Activated CD4-positive, alpha-beta T cell treated with anti-CD3 and anti-CD28 coated beads for 36 hours (primary cell): ENCODE results near the gene NUP54. TPM values are rescaled to one million over a fixed set of nuclear protein-coding genes. Genes with fewer than 3 reads are reported as not detected.

Experiments
- ATAC-seq: fragments of 200-7000 bp; cut with Tn5 transposase; one replicate; pipeline ENCODE4 v1.10.0; 2021; ENCODE audit warnings: mild to moderate bottlenecking, moderate library complexity
- CTCF ChIA-PET: fragments of 350-600 bp; sonication (Branson Sonifier 250); formaldehyde crosslinking; loops from one replicate; lab custom pipeline; 2021; ENCODE audit warnings: antibody characterized with exemption; lab: Charles Lee
- POLR2A ChIA-PET: fragments of 350-600 bp; sonication (Branson Sonifier 250); formaldehyde crosslinking; loops from one replicate; lab custom pipeline; 2021; ENCODE audit warnings: antibody characterized with exemption, inconsistent platforms; lab: Charles Lee
- DNase-seq: peaks from one replicate; pipeline ENCODE4 v3.0.0-alpha.2; 2020
- H3K27ac Mint-ChIP-seq: one replicate; pipeline ENCODE4 v1.8.0; 2021; ENCODE audit warnings: mixed read lengths
- H3K27me3 Mint-ChIP-seq: one replicate; pipeline ENCODE4 v1.8.0; 2021; ENCODE audit warnings: mixed read lengths
- H3K36me3 Mint-ChIP-seq: one replicate; pipeline ENCODE4 v1.8.0; 2021; ENCODE audit warnings: low read depth, mixed read lengths
- H3K4me1 Mint-ChIP-seq: one replicate; pipeline ENCODE4 v1.8.0; 2021; ENCODE audit warnings: mixed read lengths
- H3K4me3 Mint-ChIP-seq: one replicate; pipeline ENCODE4 v1.8.0; 2021; ENCODE audit warnings: mild to moderate bottlenecking, moderate library complexity, mixed read lengths
- H3K9me3 Mint-ChIP-seq: one replicate; pipeline ENCODE4 v1.8.0; 2021; ENCODE audit warnings: low read depth, mixed read lengths
- intact Hi-C, 2 experiments: fragments of 100-400 bp; cut with DNase I in 1 of 2; cut with micrococcal nuclease in 1 of 2; formaldehyde crosslinking; loops; one replicate each; pipeline versions ENCODE4 v1.14.2 to v1.15.1; 2022 to 2024; cut with DNase I, micrococcal nuclease
- total RNA-seq, 2 experiments: library from RNA; stranded (reverse); gene quantifications; one replicate each; pipeline ENCODE4 v1.2.3, GENCODE V29; 2021

Gene NUP54
- total RNA-seq, 2 experiments from 2014 or later, result 58.2 to 67.3 TPM

DNA sequence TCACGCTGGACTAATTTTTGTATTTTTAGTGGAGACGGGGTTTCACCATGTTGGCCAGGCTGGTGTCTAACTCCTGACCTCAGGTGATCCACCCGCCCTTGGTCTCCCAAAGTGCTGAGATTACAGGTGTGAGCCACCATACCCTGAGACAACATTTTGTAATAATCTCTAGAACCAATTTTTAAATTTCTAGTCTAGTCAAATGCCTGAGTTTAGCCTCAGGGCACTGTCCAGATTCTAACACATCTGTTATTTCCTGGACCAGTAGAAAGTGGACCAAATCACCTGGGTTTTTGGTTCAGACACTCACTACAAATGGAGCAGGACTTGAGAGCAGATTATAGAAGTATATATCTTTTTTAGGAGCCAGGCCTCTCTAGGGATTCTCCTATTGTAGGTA is 52.1 kb downstream of the NUP54 start:
- Mint-ChIP-seq H3K9me3 (no peaks in the 10 kb centered on the region), H3K36me3 (no peaks in the 10 kb centered on the region), H3K27me3 (peaks cover 2% of the 10 kb centered on the region), H3K4me3 (no peak overlapping the region), H3K4me1 (no peaks in the 10 kb centered on the region), H3K27ac (no peak overlapping the region)
- intact Hi-C loops, result no loop called here
- DNase-seq, result no peak
- no peak for ATAC-seq
- CTCF ChIA-PET, result interaction anchor here (0.7 kb wide), 1 partner anchor 12 kb away, joined by 3 read pairs; no protein-coding TSS in a partner anchor
- POLR2A ChIA-PET, result no interaction called here

DNA sequence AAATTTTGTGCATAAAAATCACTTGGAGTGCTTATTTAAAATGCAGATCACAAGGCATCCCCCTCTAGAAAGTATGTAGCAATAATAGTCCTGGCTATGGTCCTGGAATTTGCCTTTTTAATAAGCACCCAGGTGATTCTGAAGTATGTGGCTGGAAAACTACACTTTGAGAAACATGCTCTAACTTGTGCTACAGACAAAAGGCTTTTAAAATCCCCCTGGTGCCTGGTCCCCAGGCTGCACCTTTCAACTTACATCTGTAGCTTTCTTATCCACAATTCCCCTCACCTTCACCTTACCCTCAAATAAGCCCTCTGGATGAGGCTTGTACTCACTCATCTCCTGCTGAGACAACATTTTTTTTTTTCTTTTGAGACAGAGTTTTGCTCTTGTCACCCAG is 52.6 kb downstream of the NUP54 start:
- CTCF ChIA-PET, result interaction anchor here (0.7 to 2.1 kb wide), 2 partner anchors 11 to 100 kb away, joined by 3 to 7 read pairs; no protein-coding TSS in a partner anchor
- no peak for DNase-seq
- H3K9me3 Mint-ChIP-seq, result no peaks in the 10 kb centered on the region
- H3K4me1 Mint-ChIP-seq, result no peaks in the 10 kb centered on the region
- H3K36me3 Mint-ChIP-seq, result no peaks in the 10 kb centered on the region
- H3K27me3 Mint-ChIP-seq, result peaks cover 2% of the 10 kb centered on the region
- no peak for ATAC-seq
- no peak overlapping the region for H3K27ac Mint-ChIP-seq
- intact Hi-C loops, result no loop called here
- POLR2A ChIA-PET, result interaction anchor here (0.6 kb wide), 1 partner anchor 33 kb away, joined by 6 read pairs; no protein-coding TSS in a partner anchor
- no peak overlapping the region for H3K4me3 Mint-ChIP-seq

DNA sequence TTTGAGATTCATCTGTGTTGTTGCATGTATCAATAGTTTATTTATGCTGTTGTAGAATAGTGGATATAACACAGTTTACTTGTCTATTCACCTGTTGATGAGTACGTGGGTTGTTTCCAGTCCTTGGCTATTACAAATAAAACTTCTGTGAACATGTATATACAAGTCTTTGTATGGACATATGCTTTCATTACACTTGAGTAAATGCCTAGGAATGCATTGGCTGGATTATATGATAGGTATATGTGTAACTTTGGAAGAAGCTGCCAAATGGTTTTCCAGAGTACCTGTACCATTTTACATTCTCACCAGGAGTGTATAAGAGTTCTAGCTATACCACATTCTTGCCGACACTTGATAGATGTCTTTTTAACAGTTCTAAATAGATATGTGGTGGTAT is 57.1 kb downstream of the NUP54 start:
- ATAC-seq, result no peak
- no peak overlapping the region for H3K4me3 Mint-ChIP-seq

DNA sequence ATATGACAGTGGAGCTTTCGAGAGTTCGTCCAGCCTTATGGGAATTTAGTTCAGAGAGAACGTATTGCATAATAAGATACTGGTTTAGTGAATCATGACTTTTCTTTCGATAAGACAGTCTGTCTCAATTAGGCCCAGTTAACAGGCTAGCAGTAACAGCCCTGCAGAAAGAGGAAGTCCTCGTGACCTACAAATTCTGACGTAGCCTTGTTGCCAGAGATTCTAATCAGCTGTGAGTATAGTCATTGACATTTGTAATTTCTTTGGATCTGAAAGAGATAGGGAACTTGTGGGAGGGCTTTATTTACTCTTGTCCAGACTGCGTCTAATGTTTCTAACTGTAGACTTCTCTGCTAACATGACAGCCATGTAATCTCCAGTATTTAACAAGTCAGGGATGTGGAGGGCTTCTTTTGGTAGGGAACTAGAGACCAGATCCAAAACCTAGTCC is 57.9 kb downstream of the NUP54 start:
- ATAC-seq, result peak; percentile 47
- Mint-ChIP-seq H3K4me3 (no peak overlapping the region), H3K36me3 (no peaks in the 10 kb centered on the region), H3K9me3 (no peaks in the 10 kb centered on the region), H3K27me3 (peaks cover 5% of the 10 kb centered on the region), H3K4me1 (peaks cover 5% of the 10 kb centered on the region), H3K27ac (no peak overlapping the region)
- intact Hi-C loops, result no loop called here
- ChIA-PET POLR2A (no interaction called here), CTCF (interaction anchor here (0.6 to 2.7 kb wide), 2 partner anchors 94 to 242 kb away, joined by 3 to 9 read pairs; no protein-coding TSS in a partner anchor)
- DNase-seq, result no peak

More for the DNA sequence above, 57.1 kb downstream of the NUP54 start:
- peaks cover 2% of the 10 kb centered on the region for H3K27me3 Mint-ChIP-seq
- H3K4me1 Mint-ChIP-seq, result peaks cover 5% of the 10 kb centered on the region
- POLR2A ChIA-PET, result no interaction called here
- CTCF ChIA-PET, result interaction anchor here (0.7 to 2.7 kb wide), 2 partner anchors 27 to 95 kb away, joined by 3 to 9 read pairs; no protein-coding TSS in a partner anchor
- intact Hi-C loops, result no loop called here
- H3K27ac Mint-ChIP-seq, result no peak overlapping the region
- H3K9me3 Mint-ChIP-seq, result no peaks in the 10 kb centered on the region
- H3K36me3 Mint-ChIP-seq, result no peaks in the 10 kb centered on the region
- DNase-seq, result no peak

DNA sequence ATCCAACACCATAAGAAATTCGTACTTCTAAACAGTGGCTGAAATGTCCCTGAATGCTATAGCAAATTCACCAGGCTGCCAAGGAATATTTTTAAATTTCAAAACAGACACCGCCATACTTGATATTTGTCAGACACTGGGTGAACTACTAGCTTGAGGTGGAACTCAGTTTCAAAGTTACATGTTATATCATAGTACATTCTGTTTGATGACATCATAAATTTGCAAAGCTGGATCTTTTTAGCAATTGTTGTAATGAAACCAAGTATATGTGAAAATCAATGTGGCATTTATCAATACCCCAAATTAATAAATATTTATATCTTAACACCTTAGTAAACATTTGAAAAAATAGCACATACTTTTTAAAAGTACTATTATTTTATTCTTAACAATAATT is 59.5 kb downstream of the NUP54 start:
- no peak overlapping the region for H3K27ac Mint-ChIP-seq
- no peak for ATAC-seq
- intact Hi-C loops, result loop anchor here in 1 of 2 experiments (5.0 kb wide), 1 partner anchor 191 kb away; no protein-coding TSS in a partner anchor
- H3K36me3 Mint-ChIP-seq, result no peaks in the 10 kb centered on the region
- H3K27me3 Mint-ChIP-seq, result peaks cover 8% of the 10 kb centered on the region
- DNase-seq, result no peak
- ChIA-PET CTCF (interaction anchor here (1.0 to 2.7 kb wide), 3 partner anchors 90 to 93 kb away, joined by 3 to 9 read pairs (median 5); no protein-coding TSS in a partner anchor), POLR2A (no interaction called here)
- peaks cover 5% of the 10 kb centered on the region for H3K4me1 Mint-ChIP-seq
- no peaks in the 10 kb centered on the region for H3K9me3 Mint-ChIP-seq
- H3K4me3 Mint-ChIP-seq, result no peak overlapping the region

DNA sequence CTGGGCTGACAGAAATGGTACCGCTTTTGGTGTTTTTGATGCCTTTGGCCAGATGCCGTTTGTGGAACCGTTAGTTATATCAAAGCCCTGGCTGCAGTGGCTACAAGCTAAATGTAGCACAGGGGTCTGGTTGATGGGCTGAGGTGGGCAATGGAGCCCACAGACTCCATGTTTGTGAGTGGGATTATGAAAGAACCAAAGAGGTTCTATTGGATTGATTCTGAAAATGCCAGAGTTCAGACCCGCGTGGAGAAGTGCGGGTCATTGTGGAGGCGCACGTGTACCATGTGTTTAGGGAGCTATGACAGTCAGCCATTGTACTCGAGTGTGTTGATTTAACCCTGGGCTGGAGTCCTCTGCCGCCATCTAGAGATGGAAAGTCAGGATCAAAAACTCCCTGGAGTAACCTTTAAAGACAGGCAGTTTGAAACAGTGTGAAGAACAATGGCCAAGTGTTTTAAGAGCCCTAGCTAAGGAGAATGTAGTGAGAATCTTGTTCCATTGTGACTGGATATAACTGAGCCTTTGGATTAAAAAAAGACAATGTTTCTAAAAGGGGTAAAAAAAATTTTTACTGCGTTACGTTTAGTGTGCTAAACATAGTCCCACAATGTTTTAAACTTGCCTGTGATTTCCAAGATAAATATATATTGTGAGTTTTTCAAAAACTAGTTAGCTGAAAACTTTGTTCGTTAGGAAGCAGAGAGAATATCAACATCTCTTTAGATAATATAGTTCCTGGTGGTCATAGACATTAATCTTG is 61.0 kb downstream of the NUP54 start:
- Mint-ChIP-seq H3K9me3 (no peaks in the 10 kb centered on the region), H3K4me1 (peaks cover 5% of the 10 kb centered on the region), H3K4me3 (no peak overlapping the region), H3K27ac (no peak overlapping the region), H3K36me3 (no peaks in the 10 kb centered on the region), H3K27me3 (peaks cover 10% of the 10 kb centered on the region)
- ATAC-seq, result peak; percentile 61
- DNase-seq, result peak; percentile 34
- ChIA-PET POLR2A (no interaction called here), CTCF (interaction anchor here (0.7 to 2.3 kb wide), 7 partner anchors 9 to 191 kb away, joined by 3 to 17 read pairs (median 3); no protein-coding TSS in a partner anchor)
- intact Hi-C loops, result loop anchor here in 1 of 2 experiments (5.0 kb wide), 1 partner anchor 190 kb away; no protein-coding TSS in a partner anchor

DNA sequence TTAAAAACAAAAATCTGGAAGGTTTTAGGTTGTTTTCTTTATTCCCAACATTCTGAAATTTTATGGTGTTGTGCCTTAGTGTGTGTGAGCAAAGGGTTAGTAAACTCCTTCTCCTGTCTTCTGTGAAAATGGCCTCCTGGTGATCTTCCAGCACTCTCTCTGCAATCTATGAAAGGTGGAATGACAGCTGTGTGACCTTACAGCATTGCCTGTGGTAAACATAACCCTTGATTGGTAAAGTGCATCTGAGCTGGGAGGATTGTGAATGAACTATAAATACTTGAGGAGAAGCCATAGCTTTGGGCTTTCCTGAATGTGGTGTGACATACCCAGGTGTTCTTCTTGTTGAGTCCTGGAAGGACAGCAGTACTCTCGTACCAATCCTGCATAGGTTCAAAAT is 63.7 kb downstream of the NUP54 start:
- ChIA-PET CTCF (interaction anchor here (1.2 to 2.2 kb wide), 6 partner anchors 11 to 100 kb away, joined by 3 to 7 read pairs (median 4); no protein-coding TSS in a partner anchor), POLR2A (no interaction called here)
- ATAC-seq (no peak), DNase-seq (no peak)
- Mint-ChIP-seq H3K36me3 (no peaks in the 10 kb centered on the region), H3K4me3 (no peak overlapping the region), H3K4me1 (no peaks in the 10 kb centered on the region), H3K9me3 (no peaks in the 10 kb centered on the region), H3K27ac (no peak overlapping the region), H3K27me3 (peaks cover 10% of the 10 kb centered on the region)
- intact Hi-C loops, result no loop called here

DNA sequence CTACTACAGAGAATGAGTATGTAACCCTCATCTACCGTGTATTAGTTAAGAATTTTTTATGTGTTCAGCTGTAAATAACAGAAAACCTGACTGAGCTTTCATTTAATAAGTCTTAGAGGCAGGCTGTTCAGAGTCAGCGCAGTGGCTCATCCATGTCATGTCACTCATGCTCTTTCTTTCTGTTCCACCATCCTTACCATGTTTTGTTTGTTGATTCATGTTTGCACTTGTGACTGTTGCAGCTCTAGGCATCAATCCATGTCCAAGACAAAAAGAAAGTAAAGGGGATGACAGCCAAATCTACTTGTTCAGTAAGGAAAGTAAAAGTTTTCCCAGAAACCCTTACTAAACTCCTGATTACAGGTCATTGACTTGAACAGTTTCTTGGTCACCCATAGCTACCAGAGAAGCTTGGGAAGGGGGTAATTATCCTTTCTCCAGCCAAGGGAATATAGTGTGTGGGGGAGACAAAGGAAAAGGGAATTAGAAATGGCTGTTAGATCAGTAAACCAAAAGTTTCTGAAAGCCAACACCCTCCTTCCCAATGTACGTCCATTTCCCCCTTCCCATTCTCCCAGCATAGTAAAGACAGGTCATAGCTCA is 64.7 kb downstream of the NUP54 start:
- no peak overlapping the region for H3K4me3 Mint-ChIP-seq
- H3K27me3 Mint-ChIP-seq, result peaks cover 14% of the 10 kb centered on the region
- POLR2A ChIA-PET, result no interaction called here

DNA sequence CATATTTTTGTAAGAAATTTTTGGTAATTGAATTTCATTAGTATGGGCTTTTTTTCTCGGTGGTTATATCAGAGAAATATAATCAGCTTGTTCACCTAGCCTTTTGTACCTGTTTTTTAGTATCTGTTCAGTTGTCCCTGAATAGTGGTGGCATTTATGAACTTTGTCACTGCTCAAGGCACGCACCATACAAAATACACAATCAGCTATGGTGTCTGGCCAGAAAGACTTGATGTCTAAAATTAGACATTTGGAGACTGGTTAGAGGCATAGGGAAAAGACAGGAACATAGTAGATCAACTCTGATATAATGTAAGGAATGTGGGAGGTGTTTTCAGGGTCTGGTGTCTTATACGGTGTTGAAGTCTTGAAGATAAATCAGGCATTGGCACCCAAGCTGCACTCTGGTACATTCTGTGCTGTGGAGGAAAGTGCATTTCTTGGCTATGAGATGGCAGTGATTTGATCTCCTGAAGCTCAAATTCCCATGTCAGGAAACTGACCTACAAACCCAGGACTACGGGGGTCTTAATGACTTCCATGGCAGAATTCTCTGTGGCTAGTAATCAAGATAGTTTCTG is 70.1 kb downstream of the NUP54 start:
- H3K4me3 Mint-ChIP-seq, result no peak overlapping the region
- POLR2A ChIA-PET, result no interaction called here
- H3K27me3 Mint-ChIP-seq, result peaks cover 4% of the 10 kb centered on the region
- DNase-seq (no peak), ATAC-seq (no peak)
- no peaks in the 10 kb centered on the region for H3K9me3 Mint-ChIP-seq
- intact Hi-C loops, result no loop called here
- H3K36me3 Mint-ChIP-seq, result no peaks in the 10 kb centered on the region
- H3K27ac Mint-ChIP-seq, result no peak overlapping the region
- CTCF ChIA-PET, result interaction anchor here (0.8 to 1.4 kb wide), 3 partner anchors 8 to 82 kb away, joined by 3 to 4 read pairs (median 3); no protein-coding TSS in a partner anchor
- H3K4me1 Mint-ChIP-seq, result peaks cover 2% of the 10 kb centered on the region

More for the DNA sequence above, 64.7 kb downstream of the NUP54 start:
- DNase-seq, result no peak
- intact Hi-C loops, result no loop called here
- H3K9me3 Mint-ChIP-seq, result no peaks in the 10 kb centered on the region
- no peaks in the 10 kb centered on the region for H3K4me1 Mint-ChIP-seq
- no peaks in the 10 kb centered on the region for H3K36me3 Mint-ChIP-seq
- ATAC-seq, result no peak
- CTCF ChIA-PET, result interaction anchor here (1.2 to 2.0 kb wide), 5 partner anchors 12 to 187 kb away, joined by 3 to 7 read pairs (median 3); no protein-coding TSS in a partner anchor
- H3K27ac Mint-ChIP-seq, result no peak overlapping the region

DNA sequence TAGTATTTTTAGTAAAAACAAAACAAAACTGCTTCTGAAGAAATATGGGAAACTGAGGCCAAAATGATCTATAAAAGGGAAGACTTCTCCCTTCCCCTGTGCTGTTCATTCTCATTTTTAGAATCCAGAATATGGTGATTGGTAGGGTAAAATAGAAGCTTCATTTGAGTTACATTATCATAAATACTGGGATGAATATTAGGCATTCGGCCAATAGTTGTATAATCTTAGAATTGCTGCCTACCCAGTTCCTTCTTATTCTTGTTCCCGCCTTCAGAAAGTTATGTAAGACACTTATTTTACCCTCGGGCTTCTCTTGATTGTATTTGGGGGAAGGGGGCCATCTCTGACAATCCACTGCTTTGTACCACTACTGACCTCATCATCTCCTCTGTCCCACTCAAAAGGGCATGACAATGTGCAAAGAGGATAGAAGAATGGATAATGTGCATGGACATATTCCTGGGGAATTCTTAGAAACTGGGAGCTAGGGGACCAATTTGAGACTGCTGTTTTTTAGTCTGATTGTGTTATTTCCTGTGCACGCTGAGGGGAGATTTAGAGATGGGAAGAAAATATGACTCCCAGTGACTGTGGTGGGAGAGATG is 73.1 kb downstream of the NUP54 start:
- H3K4me1 Mint-ChIP-seq, result peaks cover 2% of the 10 kb centered on the region
- CTCF ChIA-PET, result interaction anchor here (1.0 to 2.2 kb wide), 3 partner anchors 17 to 79 kb away, joined by 3 to 8 read pairs (median 3); no protein-coding TSS in a partner anchor
- peaks cover 4% of the 10 kb centered on the region for H3K27me3 Mint-ChIP-seq
- POLR2A ChIA-PET, result interaction anchor here (0.6 kb wide), 1 partner anchor 45 kb away, joined by 4 read pairs; no protein-coding TSS in a partner anchor
- DNase-seq (no peak), ATAC-seq (no peak)
- intact Hi-C loops, result no loop called here
- H3K9me3 Mint-ChIP-seq, result no peaks in the 10 kb centered on the region
- no peaks in the 10 kb centered on the region for H3K36me3 Mint-ChIP-seq
- no peak overlapping the region for H3K4me3 Mint-ChIP-seq
- H3K27ac Mint-ChIP-seq, result no peak overlapping the region
